ENCODE results near the gene ATL2.
A peak's percentile ranks its signal among the peaks of the same experiment; 100 is the strongest.
"Not testable (repeated sequence)": the region's sequence is repeated elsewhere in the genome, so short reads cannot be mapped to it uniquely, and the experiment has no call there.

ATL2 gene

DNA sequence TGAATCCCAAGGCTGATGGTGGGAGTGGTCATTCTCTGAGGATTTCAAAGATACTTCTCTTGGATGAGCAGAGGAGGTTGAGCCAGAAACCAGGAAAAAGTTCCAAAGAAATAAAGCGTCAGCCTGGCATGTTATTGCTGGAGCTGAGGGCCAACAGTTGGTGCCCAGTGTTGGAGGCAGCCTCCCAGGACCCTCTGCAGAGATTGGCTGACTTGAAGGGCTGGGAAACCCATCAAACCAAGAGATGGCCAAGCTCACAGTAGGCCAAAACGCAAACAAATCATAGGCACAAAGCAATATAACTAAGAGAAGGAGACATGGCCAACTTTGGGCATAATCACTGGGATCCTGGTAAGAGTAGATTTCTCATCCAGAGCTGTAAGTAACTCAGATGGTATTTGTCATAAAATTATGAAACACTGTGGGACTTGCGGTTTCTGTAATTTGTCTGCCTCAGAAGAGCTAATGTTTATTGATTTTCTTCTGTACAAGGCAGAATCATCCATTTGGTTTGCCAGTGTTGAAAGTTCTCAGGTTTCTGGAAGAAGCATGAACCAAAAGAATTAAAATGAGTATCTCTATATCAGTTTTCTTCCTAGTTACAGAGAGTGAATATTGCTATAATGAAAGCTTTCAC, 108.3 kb downstream of the ATL2 start:
- no peak for DNase-seq

DNA sequence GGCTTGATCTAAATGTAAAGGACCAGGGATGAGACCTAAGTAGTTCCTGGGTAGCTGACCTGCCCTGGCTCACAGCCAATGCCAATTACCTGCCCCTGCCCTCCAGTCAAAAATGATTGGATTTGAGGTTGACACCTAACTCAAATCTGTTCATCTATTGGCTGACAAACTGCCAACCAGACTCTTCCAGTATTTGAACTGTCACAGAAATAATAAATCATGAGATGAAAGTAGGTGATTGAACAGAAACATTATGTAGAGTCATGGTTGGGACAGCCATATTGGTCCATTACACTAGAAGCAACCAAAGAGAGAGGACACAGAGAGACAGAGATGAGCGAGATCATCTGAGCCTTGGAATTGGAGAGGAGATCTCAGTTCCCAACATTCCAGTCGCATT, 109.1 kb downstream of the ATL2 start:
- no peak for DNase-seq

DNA sequence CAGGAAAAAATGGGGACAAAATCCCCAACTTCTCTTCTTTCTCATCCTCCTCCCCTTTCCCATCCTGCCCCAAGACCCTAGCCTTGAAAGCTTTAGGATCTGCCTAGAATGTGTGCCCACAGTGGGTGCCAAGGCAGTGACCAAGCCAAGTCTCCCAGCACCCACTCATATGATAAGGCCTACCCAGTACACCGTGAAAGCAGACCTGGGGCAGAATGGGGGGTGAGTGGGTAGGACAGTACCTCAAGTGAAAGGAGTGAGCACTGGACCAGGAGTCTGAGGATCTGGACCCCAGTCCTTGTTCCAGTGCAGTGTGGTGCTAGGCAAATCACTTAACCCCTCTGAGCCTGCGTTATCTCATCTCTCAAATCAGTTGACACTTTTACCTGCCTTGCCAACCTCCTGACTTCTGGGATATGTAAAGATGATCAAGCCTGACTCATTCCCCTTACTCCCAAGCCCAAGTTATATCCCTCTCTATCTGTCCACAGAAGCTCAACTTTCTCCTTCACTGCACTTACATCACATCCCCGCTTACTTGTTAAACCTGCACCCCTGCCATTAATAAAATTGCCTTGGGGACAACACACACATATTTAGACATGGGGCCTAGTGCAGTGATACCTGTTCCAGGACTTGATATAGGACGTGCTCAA, 109.7 kb downstream of the ATL2 start:
- no peak for DNase-seq

DNA sequence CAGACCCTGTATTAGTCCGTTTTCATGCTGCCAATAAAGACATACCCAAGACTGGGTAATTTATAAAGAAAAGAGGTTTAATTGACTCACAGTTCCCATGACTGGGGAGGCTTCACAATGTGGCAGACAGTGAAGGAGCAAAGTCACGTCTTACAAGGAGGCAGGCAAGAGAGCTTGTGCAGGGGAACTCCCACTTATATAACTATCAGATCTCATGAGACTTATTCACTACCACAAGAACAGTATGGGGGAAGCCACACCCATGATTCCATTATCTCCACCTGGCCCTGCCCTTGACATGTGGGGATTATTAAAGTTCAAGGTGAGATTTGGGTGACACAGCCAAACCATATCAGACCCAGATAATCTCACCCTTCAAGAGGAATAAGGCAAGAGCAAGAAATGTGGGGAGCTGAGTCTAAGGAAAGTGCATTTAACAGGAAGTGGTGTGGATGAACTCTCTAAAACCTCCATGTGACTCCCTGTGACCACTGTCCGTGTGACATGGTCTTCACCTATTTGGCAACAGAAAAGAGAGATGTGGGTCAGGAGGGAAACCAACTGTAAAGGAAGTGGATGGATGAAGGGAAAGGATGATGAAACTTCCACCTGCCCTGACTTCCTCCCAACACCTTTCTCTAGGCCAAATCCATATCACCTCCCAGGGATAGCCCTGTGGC, 110.6 kb downstream of the ATL2 start:
- no peak for DNase-seq

DNA sequence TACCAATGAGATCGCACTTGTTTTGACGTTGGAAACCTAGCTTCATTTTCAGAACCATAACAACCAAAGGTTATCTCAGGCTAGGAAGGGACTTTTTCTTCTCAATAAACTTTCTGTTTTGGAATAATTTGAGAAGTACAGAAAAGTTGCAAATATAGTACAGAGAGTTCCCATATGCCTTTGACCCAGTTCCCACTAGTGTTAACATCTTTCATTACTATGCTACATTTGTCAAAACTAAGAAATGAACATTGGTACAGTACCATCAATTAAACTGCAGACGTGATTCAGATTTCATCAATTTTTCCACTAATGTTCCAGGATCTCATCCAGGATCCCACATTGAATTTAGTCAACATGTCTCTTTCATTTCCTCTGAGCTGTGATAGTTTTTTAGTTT, 111.6 kb downstream of the ATL2 start:
- no peak for DNase-seq

DNA sequence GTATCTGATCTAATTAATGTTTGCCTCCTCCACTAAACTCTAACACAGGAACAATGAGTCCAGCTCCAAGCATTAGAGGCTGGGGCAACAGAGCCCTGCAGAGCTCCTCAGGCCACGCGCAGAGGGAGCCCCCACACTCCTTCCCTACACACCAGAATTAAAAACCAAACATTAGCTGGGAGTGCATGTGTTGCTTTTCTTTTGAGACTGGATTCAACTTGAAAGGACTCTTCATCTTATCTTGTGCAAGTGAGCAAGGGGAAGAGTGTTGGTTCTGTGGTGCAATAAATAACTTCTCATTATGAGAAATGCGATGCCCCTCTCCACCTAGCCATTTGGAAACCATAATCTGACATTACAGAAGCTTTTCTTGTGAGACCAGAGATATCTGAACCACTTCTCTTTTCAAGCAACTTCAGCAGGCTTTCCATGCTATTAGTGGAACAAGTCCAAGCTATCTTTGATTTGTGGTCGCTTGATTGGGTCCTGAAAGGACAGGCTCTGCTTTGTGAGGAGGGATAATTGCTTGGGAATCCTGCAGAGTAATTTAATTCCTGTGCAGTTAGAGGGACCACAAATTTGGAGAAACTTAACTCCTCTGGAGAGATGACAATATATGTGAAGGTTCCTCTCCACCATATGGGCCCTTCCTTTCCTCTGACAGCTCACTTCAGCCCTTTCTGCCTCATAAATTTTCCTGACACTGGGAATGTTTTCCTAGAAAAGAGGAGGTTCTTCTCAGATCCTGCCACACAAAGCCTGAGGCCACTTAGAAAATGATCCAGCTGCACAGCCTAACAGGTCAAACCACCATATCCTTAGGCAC, 112.5 kb downstream of the ATL2 start:
- DNase-seq, result no peak

DNA sequence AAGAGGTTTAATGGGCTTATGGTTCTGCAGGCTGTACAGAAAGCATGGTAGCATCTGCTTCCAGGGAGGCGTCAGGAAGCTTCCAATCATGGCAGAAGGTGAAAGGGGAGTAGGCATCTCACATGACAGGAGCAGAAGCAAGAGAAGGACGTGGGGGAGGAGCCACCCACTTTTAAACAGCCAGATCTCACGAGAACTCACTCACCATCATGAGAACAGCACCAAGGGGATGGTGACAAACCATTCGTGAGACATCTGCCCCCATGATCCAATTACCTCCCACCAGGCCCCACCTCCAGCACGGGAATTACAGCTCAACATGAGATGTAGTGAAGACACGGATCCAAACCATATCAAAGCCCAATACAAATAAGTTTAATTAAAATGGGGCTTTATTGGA, 113.8 kb downstream of the ATL2 start:
- DNase-seq, result no peak

DNA sequence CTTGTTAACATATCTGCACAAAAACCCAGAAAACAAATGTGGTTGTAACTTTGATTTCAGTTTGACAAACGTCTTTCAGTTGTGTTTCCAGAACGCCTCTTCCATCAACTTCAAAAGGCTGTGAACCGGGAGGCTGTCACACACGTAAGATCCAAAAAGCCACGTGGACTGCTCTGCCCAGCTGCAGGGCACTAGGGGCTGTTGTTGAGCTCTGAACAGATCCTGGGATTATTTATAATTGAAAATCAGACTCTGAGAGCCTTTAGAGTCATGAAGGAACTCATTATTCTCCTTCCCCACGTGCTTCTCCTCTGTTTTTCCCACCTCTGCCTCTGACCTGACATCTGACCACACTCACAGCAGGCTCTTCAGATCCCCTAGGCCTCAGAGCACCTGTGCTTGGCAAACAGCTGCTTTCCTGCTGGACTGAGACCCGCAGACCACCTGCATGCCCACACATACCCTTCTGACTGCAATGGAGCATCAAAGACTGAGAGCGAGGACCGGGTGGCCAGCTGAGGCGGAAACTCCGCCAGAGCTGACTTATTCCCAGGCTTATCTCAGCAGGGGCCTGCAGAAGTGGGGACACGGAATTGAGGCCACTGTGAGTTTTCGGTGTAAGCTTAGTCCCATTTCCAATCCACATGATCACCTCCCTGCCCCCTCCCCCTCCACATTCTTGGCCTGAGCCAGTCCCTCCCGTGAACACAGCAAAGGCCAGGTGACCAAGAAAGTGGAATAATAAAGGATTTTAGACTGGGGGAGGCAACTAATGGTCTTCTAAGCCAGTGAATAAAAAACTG, 114.8 kb downstream of the ATL2 start:
- DNase-seq, result no peak

DNA sequence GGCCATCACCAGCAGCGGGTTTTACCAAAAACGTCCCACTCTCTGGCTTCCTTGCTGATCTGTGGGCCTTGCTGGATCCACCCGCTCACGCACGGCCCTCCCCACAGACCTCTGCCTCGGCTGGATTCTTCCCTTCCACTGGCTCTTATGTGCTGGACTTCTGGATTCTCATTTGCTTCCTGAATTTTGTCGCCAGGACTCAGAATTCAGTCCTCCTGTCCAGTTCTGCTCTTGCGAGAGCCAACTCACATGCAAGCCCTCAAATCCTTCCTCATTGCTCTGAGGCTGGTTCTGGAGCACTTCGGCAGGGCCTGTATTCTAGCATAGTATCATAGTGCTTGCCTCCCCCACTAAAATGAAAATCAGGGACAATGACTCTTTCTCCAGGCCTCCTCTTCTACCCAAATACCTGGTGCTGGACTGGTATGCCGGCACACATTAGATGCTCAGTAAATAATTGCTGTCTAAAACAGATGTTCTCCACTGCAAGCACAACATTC, 115.5 kb downstream of the ATL2 start:
- no peak for DNase-seq

DNA sequence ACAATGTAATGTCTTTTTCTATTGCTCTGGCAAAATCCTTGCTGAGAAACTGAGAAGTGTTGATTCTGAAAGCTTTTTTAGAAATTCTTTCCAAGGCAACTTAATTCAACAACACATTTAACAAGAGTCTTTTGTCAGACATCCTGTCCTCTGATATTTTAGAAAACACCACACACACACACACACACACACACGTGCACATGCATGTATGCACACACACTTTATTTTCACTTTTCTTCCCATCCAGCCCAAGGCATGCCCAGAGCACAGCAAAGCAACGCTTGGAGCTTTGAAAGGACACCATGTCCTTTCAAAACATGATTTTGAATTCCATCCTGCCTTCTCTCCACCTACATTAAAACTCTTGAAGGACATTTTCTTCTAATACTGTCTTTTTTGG, 116.1 kb downstream of the ATL2 start:
- no peak for DNase-seq

DNA sequence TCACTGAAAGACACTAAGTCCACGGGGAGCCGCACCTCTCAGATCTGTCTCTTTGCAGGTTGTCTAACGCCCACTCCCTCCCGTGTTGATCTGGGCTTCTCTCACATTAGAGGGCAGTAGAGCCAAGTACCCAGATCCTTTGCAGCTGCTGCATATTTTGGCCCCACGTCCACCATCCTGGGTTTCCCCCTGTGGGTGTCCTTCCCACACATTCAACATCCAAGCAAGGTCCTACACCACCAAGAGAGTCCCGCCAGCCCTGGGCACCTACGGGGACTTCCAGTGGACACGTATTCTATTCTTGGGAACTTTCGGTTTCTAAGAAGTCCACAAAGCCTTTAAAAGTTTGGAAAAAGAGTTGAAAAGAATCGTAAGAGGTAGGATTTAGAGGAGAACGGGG, 116.6 kb downstream of the ATL2 start:
- peak in 1 of 2 donors; percentile 5 for DNase-seq

DNA sequence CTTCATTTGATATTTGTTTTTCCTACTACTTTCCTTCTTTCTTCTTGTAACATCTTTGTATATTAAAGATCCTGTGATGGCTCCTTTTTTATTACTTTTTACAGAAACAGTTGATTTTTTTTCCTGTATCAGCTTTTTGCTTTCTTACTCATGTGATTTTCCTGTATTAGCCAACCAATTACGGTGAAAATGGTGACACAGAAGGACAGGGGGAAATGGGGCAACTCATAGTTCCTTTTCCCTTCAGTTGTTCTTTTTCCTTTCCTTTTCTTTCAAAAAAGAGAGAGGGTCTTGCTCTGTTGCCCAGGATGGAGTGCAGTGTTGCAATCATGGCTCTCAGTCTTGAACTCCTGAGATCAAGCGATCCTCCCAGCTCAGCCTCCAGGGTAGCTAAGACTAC, 117.8 kb downstream of the ATL2 start:
- no peak for DNase-seq

DNA sequence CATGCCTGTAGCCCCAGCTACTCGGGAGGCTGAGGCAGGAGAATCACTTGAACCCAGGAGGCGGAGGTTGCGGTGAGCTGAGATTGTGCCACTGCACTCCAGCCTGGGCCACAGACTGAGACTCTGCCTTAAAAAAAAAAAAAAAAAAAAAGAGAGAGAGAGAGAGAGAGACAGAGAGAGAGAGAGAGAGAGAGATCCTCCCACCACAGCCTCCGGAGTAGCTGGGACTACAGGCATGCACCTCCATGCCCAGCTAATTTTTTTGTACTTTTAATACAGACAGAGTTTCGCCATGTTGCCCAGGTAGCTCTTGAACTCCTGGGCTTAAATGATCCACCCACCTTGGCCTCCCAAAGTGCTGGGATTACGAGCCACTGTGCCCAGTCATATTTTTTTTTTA, 119.4 kb downstream of the ATL2 start:
- not testable (repeated sequence) for DNase-seq

DNA sequence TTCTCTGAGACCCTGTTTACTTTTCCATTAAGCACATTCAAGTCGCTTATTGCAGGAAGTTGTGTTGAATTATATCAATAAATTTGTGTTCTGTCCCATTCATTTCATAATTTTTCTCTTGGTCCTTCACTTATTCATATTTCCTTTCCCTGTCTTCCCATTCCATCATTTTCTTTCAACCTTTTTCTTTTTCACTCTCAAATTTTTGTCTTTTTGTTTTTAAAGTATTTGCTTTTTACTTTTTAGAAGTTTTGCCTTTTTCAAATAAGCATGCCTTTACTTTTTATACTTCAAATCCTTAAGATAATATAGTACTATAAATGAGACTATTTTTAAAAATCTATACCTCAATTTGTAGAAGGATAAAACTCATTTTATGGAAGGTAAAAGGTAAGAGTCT, 120.5 kb downstream of the ATL2 start:
- DNase-seq, result no peak

DNA sequence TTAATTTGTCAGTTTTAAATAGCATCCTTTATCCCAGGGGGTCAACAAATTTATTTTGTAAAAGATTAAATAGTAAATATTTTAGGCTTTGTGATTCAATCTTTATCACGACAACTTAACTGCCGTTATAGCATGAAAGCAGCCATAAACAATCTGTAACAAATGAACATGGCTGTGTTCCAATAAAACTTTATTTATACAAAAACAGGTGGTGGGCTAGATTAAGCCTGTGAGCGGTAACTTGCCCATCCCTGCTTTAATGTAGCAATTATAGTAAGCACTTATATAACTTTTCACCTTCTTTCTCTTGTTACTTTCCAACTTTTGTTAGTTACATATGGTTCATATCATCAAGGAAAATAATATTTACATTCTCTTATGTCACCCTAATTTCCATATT, 121.9 kb downstream of the ATL2 start:
- no peak for DNase-seq

DNA sequence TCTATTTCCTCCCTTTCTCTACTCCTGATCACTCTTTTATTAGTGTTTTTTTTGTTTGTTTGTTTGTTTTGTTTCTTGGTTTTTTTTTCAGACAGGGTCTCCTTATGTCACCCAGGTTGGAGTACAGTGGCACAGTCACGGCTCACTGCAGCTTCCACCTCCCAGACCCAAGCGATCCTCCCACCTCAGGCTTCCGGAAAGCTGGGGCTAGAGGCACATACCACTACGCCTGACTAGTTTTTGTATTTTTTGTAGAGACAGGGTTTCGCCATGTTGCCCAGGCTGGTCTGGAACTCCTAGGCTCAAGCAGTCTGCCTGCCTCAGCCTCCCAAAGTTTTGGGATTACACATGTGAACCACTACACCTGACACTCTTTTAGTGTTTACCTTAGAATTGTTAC, 122.3 kb downstream of the ATL2 start:
- no peak for DNase-seq

DNA sequence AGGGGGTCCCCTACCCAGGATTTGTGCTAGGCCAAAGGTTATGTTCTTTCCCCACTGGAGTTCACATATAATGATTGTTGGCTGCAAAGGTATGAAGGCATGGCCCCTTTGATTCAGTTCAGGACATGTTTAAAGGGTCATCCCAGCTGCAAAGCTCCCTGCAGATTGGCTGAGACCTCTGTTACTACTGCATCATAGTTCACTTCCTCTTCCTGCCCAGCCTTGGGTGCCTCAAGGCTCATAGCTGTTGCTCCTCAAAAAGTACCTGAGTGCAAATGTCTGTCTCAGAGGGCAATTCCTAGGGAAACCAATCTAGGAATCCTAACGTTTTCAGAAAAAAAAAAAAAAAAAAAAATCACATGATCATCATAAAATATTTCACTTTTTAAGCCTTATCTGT, 125.1 kb downstream of the ATL2 start:
- DNase-seq, result no peak

DNA sequence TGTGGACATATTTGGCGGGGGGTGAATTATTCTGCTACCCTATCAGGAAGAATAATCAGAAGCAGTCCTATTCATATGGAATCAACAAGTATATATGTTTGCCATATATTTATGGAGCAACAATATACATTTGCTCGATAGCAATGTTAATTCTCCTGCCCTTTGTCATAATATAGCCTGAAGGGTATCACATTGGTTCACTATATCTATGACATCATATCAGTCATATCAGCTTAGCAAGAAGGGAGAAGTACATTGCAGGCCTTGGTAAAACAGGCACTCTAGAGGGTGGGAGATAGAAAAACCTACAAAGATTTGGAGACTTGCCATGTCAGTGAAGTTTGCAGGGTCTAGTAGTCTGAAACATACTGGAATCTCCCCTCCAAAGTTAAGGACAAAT, 128.4 kb downstream of the ATL2 start:
- no peak for DNase-seq

DNA sequence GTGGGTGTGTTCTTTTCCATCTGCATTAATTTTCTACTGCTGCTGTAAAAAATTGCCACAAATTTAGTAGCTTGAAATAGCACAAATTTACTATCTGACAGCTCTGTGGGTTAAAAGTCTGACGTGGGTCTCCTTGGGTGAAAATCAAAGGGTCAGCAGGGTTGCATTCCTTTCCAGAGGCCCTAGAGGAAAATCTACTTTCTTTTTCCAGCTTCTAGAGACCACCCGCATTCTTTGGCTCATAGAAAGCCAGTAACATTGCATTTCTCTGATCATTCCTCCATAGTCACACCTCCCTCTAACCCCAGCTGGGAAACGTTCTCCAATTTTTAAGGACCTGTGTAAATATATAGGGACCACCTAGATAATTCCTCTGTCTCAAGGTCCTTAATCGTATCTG, 128.8 kb downstream of the ATL2 start:
- no peak for DNase-seq

DNA sequence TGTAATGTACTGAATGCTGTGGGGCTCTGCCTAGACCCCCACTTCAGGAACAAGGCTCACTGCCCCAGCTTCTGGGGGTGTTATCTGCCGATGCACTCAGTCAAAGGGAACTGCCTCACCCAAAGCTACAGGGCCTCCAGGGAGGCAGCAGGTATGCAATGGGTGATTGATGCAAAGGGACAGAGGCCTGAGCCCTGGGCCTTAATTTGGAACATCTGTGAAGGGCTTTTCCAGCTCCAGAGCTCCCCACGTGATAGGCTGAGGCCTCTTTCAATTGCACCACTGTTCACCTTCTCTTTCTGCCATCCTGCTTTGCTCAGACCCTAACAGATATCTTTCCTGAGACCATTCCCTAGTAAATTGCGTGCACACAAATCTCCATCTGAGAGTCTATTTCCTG, 131.0 kb downstream of the ATL2 start:
- DNase-seq, result no peak

DNA sequence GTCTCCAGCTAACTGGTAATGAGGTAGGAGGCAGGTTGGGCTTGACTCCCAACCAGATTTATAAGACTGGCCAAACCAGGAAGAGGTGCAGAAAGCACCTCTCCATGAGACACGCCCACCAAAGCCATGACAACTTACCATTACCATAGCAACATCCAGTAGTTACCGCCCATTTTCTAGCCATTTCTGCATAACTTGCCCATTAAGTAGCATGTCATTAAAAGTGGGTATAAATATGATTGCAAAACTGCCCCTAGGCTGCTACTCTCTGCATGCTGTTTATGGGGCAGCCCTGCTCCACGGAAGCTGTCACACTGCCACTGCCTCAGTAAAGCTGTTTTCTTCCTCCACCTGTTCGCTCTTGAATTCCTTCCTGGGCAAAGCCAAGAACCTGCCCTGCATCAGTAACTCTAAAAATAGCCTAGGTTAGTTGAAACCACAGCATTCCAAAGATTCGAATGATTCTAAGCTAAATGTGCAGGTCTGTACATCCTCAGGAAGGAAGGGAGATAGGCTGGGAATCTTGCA, 131.9 kb downstream of the ATL2 start:
- DNase-seq, result no peak

DNA sequence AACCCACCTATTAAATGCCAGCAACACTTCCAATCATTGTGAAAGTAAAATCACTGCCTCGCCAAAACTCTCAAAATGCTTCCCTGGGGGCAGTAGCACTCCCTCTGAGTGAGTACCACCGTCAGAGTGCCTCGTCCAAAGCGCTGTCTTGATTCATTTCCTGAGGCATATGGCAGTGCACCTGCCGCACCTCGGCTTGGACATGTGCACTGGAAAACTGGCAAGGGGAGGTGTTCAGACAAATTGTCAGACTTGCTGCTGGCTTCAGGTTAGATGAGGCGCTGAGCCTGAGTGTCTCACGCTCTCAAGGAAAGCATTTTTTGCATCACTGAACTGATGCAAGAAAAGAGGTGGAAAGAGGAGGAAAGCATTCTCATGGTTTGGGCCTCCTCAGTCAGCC, 132.8 kb downstream of the ATL2 start:
- DNase-seq, result no peak

All from activated CD4-positive, alpha-beta T cell treated with anti-CD3 and anti-CD28 coated beads for 4 hours (primary cell).